WTC11 (cell line): Measurements from ENCODE around the gene NFATC3. TPM values are rescaled to one million over a fixed set of nuclear protein-coding genes. Genes with fewer than 3 reads are reported as not detected.

ENCODE experiments used
- ATAC-seq: fragments of 200-7000 bp; cut with Tn5 transposase; 2 replicates; pipeline ENCODE4 v1.10.0; 2021; ENCODE audit warnings: mild to moderate bottlenecking, moderate library complexity
- CTCF ChIA-PET: fragments of 300-600 bp; sonication (Branson Sonifier 250); formaldehyde crosslinking; loops from one replicate; lab custom pipeline; 2021; ENCODE audit warnings: antibody characterized with exemption; lab: Charles Lee
- POLR2A ChIA-PET: fragments of 350-600 bp; sonication (Branson Sonifier 250); formaldehyde crosslinking; loops from one replicate; lab custom pipeline; 2021; ENCODE audit warnings: antibody characterized with exemption; lab: Charles Lee
- DNase-seq: peaks from one replicate; pipeline ENCODE4 v3.0.0; 2021; ENCODE audit warnings: low spot score
- H3K27ac Mint-ChIP-seq: 2 replicates; pipeline ENCODE4 v1.8.0; 2021; ENCODE audit warnings: mixed read lengths
- H3K27me3 Mint-ChIP-seq: 2 replicates; pipeline ENCODE4 v1.8.0; 2021; ENCODE audit warnings: low read depth, mild to moderate bottlenecking, moderate library complexity, mixed read lengths
- H3K36me3 Mint-ChIP-seq: 2 replicates; pipeline ENCODE4 v1.8.0; 2021; ENCODE audit warnings: mixed read lengths
- H3K4me1 Mint-ChIP-seq: 2 replicates; pipeline ENCODE4 v1.8.0; 2022; ENCODE audit warnings: mixed read lengths
- H3K4me3 Mint-ChIP-seq: 2 replicates; pipeline ENCODE4 v1.8.0; 2021; ENCODE audit warnings: mild to moderate bottlenecking, moderate library complexity, mixed read lengths
- H3K9me3 Mint-ChIP-seq: 2 replicates; pipeline ENCODE4 v1.8.0; 2021; ENCODE audit warnings: mixed read lengths
- ATF3 ChIP-seq: sonication (generic); formaldehyde crosslinking; conservative IDR thresholded peaks from 2 replicates; pipeline ENCODE4 v1.8.1; 2022; ENCODE audit warnings: mild to moderate bottlenecking, missing genetic modification reagents
- CDX4 ChIP-seq: fragments of 250-450 bp; sonication (Bioruptor Pico); IDR thresholded peaks from 2 replicates; pipeline ENCODE4 v1.9.0; 2021; ENCODE audit warnings: moderate library complexity, mild to moderate bottlenecking, inconsistent platforms, borderline replicate concordance
- CTCF ChIP-seq: fragments of 200-600 bp; IDR thresholded peaks from 2 replicates; pipeline ENCODE4 v1.8.0; 2022; ENCODE audit warnings: antibody characterized with exemption
- EMX1 ChIP-seq: fragments of 250-450 bp; sonication (Bioruptor Pico); IDR thresholded peaks from 2 replicates; pipeline ENCODE4 v1.8.0; 2021; ENCODE audit warnings: mild to moderate bottlenecking
- ERG ChIP-seq: fragments of 250-450 bp; sonication (Bioruptor Pico); IDR thresholded peaks from 2 replicates; pipeline ENCODE4 v1.8.0; 2021; ENCODE audit warnings: mild to moderate bottlenecking
- ESRRA ChIP-seq: sonication (generic); formaldehyde crosslinking; IDR thresholded peaks from 2 replicates; pipeline ENCODE4 v1.8.1; 2022; ENCODE audit warnings: mild to moderate bottlenecking, missing genetic modification reagents, borderline replicate concordance
- FOXP1 ChIP-seq: sonication (generic); formaldehyde crosslinking; IDR thresholded peaks from 2 replicates; pipeline ENCODE4 v1.8.0; 2022; ENCODE audit warnings: missing genetic modification reagents, mild to moderate bottlenecking, moderate library complexity, borderline replicate concordance
- GTF2I ChIP-seq: fragments of 250-450 bp; sonication (Bioruptor Pico); conservative IDR thresholded peaks from 2 replicates; pipeline ENCODE4 v1.4.0; 2021; ENCODE audit warnings: mild to moderate bottlenecking
- MXD4 ChIP-seq: fragments of 250-450 bp; sonication (Bioruptor Pico); IDR thresholded peaks from 2 replicates; pipeline ENCODE4 v1.8.0; 2021; ENCODE audit warnings: mild to moderate bottlenecking, moderate library complexity, borderline replicate concordance
- NFATC4 ChIP-seq: fragments of 250-450 bp; sonication (Bioruptor Pico); IDR thresholded peaks from 2 replicates; pipeline ENCODE4 v1.9.0; 2021; ENCODE audit warnings: mild to moderate bottlenecking
- NFE2L1 ChIP-seq: sonication (generic); formaldehyde crosslinking; IDR thresholded peaks from 2 replicates; pipeline ENCODE4 v1.8.1; 2023; ENCODE audit warnings: missing genetic modification reagents
- NR3C1 ChIP-seq: sonication (generic); formaldehyde crosslinking; conservative IDR thresholded peaks from 2 replicates; pipeline ENCODE4 v1.8.1; 2023; ENCODE audit warnings: low read depth, mild to moderate bottlenecking, missing genetic modification reagents
- PRDM15 ChIP-seq: sonication (generic); formaldehyde crosslinking; IDR thresholded peaks from 2 replicates; pipeline ENCODE4 v1.8.0; 2022; ENCODE audit warnings: missing genetic modification reagents
- PREB ChIP-seq: sonication (generic); formaldehyde crosslinking; IDR thresholded peaks from 2 replicates; pipeline ENCODE4 v1.8.1; 2022; ENCODE audit warnings: mild to moderate bottlenecking, missing genetic modification reagents, moderate library complexity, borderline replicate concordance
- RELA ChIP-seq: sonication (generic); formaldehyde crosslinking; IDR thresholded peaks from 2 replicates; pipeline ENCODE4 v1.8.1; 2022; ENCODE audit warnings: missing genetic modification reagents, mild to moderate bottlenecking, borderline replicate concordance
- SOX15 ChIP-seq: fragments of 250-450 bp; sonication (Bioruptor Pico); IDR thresholded peaks from 2 replicates; pipeline ENCODE4 v1.9.0; 2021; ENCODE audit warnings: mild to moderate bottlenecking
- TEAD4 ChIP-seq: sonication (generic); formaldehyde crosslinking; IDR thresholded peaks from 2 replicates; pipeline ENCODE4 v1.8.0; 2022; ENCODE audit warnings: mild to moderate bottlenecking, missing genetic modification reagents
- USF1 ChIP-seq: sonication (generic); formaldehyde crosslinking; IDR thresholded peaks from 2 replicates; pipeline ENCODE4 v1.8.0; 2022; ENCODE audit warnings: mild to moderate bottlenecking, missing genetic modification reagents
- ZNF121 ChIP-seq: sonication (generic); formaldehyde crosslinking; IDR thresholded peaks from 2 replicates; pipeline ENCODE4 v1.8.0; 2023; ENCODE audit warnings: missing genetic modification reagents
- ZNF263 ChIP-seq: sonication (generic); formaldehyde crosslinking; IDR thresholded peaks from 2 replicates; pipeline ENCODE4 v1.8.1; 2022; ENCODE audit warnings: low read depth, mild to moderate bottlenecking, moderate library complexity, missing genetic modification reagents
- ZNF317 ChIP-seq: sonication (generic); formaldehyde crosslinking; IDR thresholded peaks from 2 replicates; pipeline ENCODE4 v1.8.1; 2023; ENCODE audit warnings: low read depth, mild to moderate bottlenecking, moderate library complexity, missing genetic modification reagents, borderline replicate concordance
- ZNF425 ChIP-seq: fragments of 250-450 bp; sonication (Bioruptor Pico); conservative IDR thresholded peaks from 2 replicates; pipeline ENCODE4 v1.9.0; 2021; ENCODE audit warnings: mild to moderate bottlenecking
- ZNF671 ChIP-seq: fragments of 250-450 bp; sonication (Bioruptor Pico); IDR thresholded peaks from 2 replicates; pipeline ENCODE4 v1.8.0; 2021; ENCODE audit warnings: mild to moderate bottlenecking
- total RNA-seq: library from RNA; stranded (reverse); gene quantifications from 3 replicates; pipeline ENCODE4 v1.2.3, GENCODE V29; 2021

NFATC3 gene
- total RNA-seq, 1 experiment from 2014 or later: 34.6 TPM

GRCh38 chr16:68235887-68236136 lies 150.6 kb downstream of the NFATC3 start, which contains the start of gene ESRP2 (continued):
- TF ChIP-seq FOXP1 (CRISPR knock-in tag): peak; percentile 29
- TF ChIP-seq, all 79 proteins: peak for 5

GRCh38 chr16:68236137-68236825 lies 151.1 kb downstream of the NFATC3 start:
- H3K27ac Mint-ChIP-seq: peak overlapping the region; percentile 98
- DNase-seq (peak; percentile 80), ATAC-seq (peak; percentile 6)
- H3K36me3 Mint-ChIP-seq: peaks cover 14% of the 10 kb centered on the region; the same call in 1 of the 2 replicates
- POLR2A ChIA-PET: interaction anchor here (0.8 to 4.2 kb wide), 5 partner anchors 18 to 151 kb away, joined by 3 to 39 read pairs (median 7); partner anchors contain the start of genes NFATC3, PRMT7, SLC7A6 and SLC7A6OS
- H3K9me3 Mint-ChIP-seq: no peaks in the 10 kb centered on the region
- peaks cover 14% of the 10 kb centered on the region for H3K27me3 Mint-ChIP-seq
- peaks cover 24% of the 10 kb centered on the region for H3K4me1 Mint-ChIP-seq
- H3K4me3 Mint-ChIP-seq: peak overlapping the region; percentile 94
- CTCF ChIA-PET: interaction anchor here (0.9 to 5.1 kb wide), 6 partner anchors 25 to 353 kb away, joined by 3 to 46 read pairs (median 11); partner anchors contain the start of genes NFATC3 and SLC7A6
- TF ChIP-seq ZNF121 (CRISPR knock-in tag) (no peak), ESRRA (CRISPR knock-in tag) (no peak), NR3C1 (CRISPR knock-in tag) (no peak), NFE2L1 (CRISPR knock-in tag) (0 out of 2 replicates have a peak, but pooled peaks have one; percentile 8), USF1 (CRISPR knock-in tag) (peak; percentile 94), ZNF671 (CRISPR knock-in tag) (no peak), SOX15 (CRISPR knock-in tag) (no peak), MXD4 (CRISPR knock-in tag) (no peak), GTF2I (no peak), EMX1 (CRISPR knock-in tag) (peak; percentile 61; the same call in 1 of the 2 replicates), ZNF317 (no peak), CTCF (no peak), TEAD4 (no peak), ZNF263 (CRISPR knock-in tag) (no peak), PRDM15 (CRISPR knock-in tag) (peak; percentile 47; the same call in 1 of the 2 replicates), ATF3 (no peak), PREB (no peak), ZNF425 (CRISPR knock-in tag) (no peak), ERG (CRISPR knock-in tag) (no peak), RELA (CRISPR knock-in tag) (no peak), NFATC4 (CRISPR knock-in tag) (0 out of 2 replicates have a peak, but pooled peaks have one; percentile 30), CDX4 (CRISPR knock-in tag) (no peak)
